ENCODE results near the gene SUSD2. TPM values are rescaled to one million over a fixed set of nuclear protein-coding genes. Genes with fewer than 3 reads are reported as not detected.

Gene SUSD2
- total RNA-seq, 1 donor from 2014 or later = 0.79 TPM

DNA sequence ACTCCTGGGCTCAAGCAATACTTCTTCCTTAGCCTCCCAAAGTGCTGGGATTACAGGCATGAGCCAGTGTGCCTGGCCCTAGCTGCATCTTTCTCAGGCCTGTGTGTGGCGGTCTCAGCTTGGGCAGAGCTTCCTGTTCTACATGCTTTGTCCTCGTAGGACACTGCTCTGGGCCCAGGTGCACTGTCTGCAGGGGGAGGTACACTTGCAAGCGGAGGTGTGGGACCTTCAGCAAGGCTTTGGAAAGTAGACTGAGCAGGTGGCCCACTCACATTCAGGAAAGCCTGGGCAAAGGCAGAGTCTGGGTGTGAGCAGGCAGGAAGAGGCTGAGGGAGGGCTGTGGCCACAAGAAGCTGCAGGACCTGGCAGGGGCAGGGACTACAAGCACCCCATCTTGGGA, 33.6 kb upstream of the SUSD2 start:
- Mint-ChIP-seq H3K27me3 (no peaks in the 10 kb centered on the region), H3K4me1 (ENCODE audit: low read depth) (peaks cover 15% of the 10 kb centered on the region), H3K27ac (no peak overlapping the region), H3K9me3 (ENCODE audit: low read depth) (no peaks in the 10 kb centered on the region), H3K4me3 (ENCODE audit: low read depth) (no peak overlapping the region), H3K36me3 (ENCODE audit: insufficient read depth) (peaks cover 1% of the 10 kb centered on the region)
- no peak for TF ChIP-seq CTCF (IDR thresholded peaks at IDR 0.05; ENCODE audit: unreplicated experiment)
- no peak for DNase-seq (ENCODE audit: low spot score, unreplicated experiment)

- Mint-ChIP-seq H3K4me3 (ENCODE audit: low read depth) (no peak overlapping the region), H3K9me3 (ENCODE audit: low read depth) (no peaks in the 10 kb centered on the region), H3K4me1 (ENCODE audit: low read depth) (peaks cover 15% of the 10 kb centered on the region), H3K36me3 (ENCODE audit: insufficient read depth) (peaks cover 1% of the 10 kb centered on the region), H3K27me3 (no peaks in the 10 kb centered on the region), H3K27ac (no peak overlapping the region)
- DNase-seq (ENCODE audit: low spot score, unreplicated experiment) = no peak
- TF ChIP-seq CTCF (IDR thresholded peaks at IDR 0.05; ENCODE audit: unreplicated experiment) = no peak
These were observed 32.8 kb upstream of the SUSD2 start for GRCh38 chr22:24148266-24149197.

DNA sequence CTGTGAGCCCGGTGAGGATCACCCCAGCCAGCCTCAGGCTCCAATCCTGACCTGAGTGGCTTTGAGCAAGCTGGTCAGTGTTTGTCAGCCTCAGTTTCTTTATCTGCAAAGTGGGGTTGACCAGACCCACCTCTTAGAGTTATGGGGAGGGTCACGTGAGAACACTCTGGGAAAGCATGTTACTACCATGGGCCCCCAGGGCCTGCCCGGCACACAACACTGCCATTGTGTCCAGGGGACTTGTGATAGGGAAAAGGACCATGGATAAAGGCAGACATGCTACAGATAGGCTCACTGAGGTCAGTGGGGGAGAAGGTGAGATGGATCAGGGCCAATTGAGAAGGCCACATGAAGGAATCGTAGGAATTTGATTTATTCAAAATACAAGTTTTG, 32.1 kb upstream of the SUSD2 start:
- H3K27ac Mint-ChIP-seq = no peak overlapping the region
- DNase-seq (ENCODE audit: low spot score, unreplicated experiment) = no peak
- no peak for TF ChIP-seq CTCF (IDR thresholded peaks at IDR 0.05; ENCODE audit: unreplicated experiment)
- no peaks in the 10 kb centered on the region for H3K9me3 Mint-ChIP-seq (ENCODE audit: low read depth)
- H3K36me3 Mint-ChIP-seq (ENCODE audit: insufficient read depth) = peaks cover 1% of the 10 kb centered on the region
- H3K4me3 Mint-ChIP-seq (ENCODE audit: low read depth) = no peak overlapping the region
- H3K27me3 Mint-ChIP-seq = peaks cover 6% of the 10 kb centered on the region
- H3K4me1 Mint-ChIP-seq (ENCODE audit: low read depth) = peaks cover 15% of the 10 kb centered on the region

GRCh38 chr22:24153353-24153752, 27.9 kb upstream of the SUSD2 start:
- H3K36me3 Mint-ChIP-seq (ENCODE audit: insufficient read depth) = peaks cover 5% of the 10 kb centered on the region
- TF ChIP-seq CTCF (IDR thresholded peaks at IDR 0.05; ENCODE audit: unreplicated experiment) = no peak
- H3K4me1 Mint-ChIP-seq (ENCODE audit: low read depth) = peaks cover 8% of the 10 kb centered on the region
- no peak overlapping the region for H3K4me3 Mint-ChIP-seq (ENCODE audit: low read depth)
- no peaks in the 10 kb centered on the region for H3K9me3 Mint-ChIP-seq (ENCODE audit: low read depth)
- no peak overlapping the region for H3K27ac Mint-ChIP-seq
- H3K27me3 Mint-ChIP-seq = peaks cover 24% of the 10 kb centered on the region
- no peak for DNase-seq (ENCODE audit: low spot score, unreplicated experiment)

GRCh38 chr22:24153959-24154358, 27.3 kb upstream of the SUSD2 start:
- Mint-ChIP-seq H3K4me1 (ENCODE audit: low read depth) (peaks cover 8% of the 10 kb centered on the region), H3K4me3 (ENCODE audit: low read depth) (no peak overlapping the region), H3K9me3 (ENCODE audit: low read depth) (no peaks in the 10 kb centered on the region), H3K27me3 (peaks cover 24% of the 10 kb centered on the region), H3K36me3 (ENCODE audit: insufficient read depth) (peaks cover 5% of the 10 kb centered on the region), H3K27ac (no peak overlapping the region)
- no peak for TF ChIP-seq CTCF (IDR thresholded peaks at IDR 0.05; ENCODE audit: unreplicated experiment)
- no peak for DNase-seq (ENCODE audit: low spot score, unreplicated experiment)

Measured in progenitor cell of endocrine pancreas (in vitro differentiated cells).